ENCODE data around the gene PRTG. TPM values are rescaled to one million over a fixed set of nuclear protein-coding genes. Genes with fewer than 3 reads are reported as not detected.

PRTG gene
- total and polyA plus RNA-seq, 12 donors, result 0.29 to 1.9 (median 0.86) TPM

GRCh38 chr15:55770261-55770660 is 27.3 kb upstream of the PRTG start:
- no peak for ATAC-seq
- H3K4me3 ChIP-seq, result no peak overlapping the region
- no peak for TF ChIP-seq CTCF (IDR thresholded peaks at IDR 0.05)
- DNase-seq, result no peak
- H3K4me1 ChIP-seq, result no peaks in the 10 kb centered on the region
- H3K27ac ChIP-seq, result no peak overlapping the region
- peaks cover 0 to 3% (median 0%) of the 10 kb centered on the region in 7 donors for H3K27me3 ChIP-seq
- intact Hi-C loops (cut with DNase I), result loop anchor here in 1 of 10 donors (10.0 kb wide), 1 partner anchor 125 kb away; no protein-coding TSS in a partner anchor
- no peaks in the 10 kb centered on the region for H3K36me3 ChIP-seq
- WGBS, 2 donors, result 74 to 78% methylated on average over 4 of the region's 4 CpGs
- H3K9me3 ChIP-seq, result no peaks in the 10 kb centered on the region

GRCh38 chr15:55768670-55769185 is 25.8 kb upstream of the PRTG start:
- H3K9me3 ChIP-seq, result no peaks in the 10 kb centered on the region
- no peak overlapping the region for H3K4me3 ChIP-seq
- ATAC-seq, result no peak
- TF ChIP-seq CTCF (IDR thresholded peaks at IDR 0.05), result no peak
- no peaks in the 10 kb centered on the region for H3K36me3 ChIP-seq
- intact Hi-C loops (cut with DNase I), result no loop called here
- peaks cover 0 to 3% (median 0%) of the 10 kb centered on the region in 7 donors for H3K27me3 ChIP-seq
- H3K4me1 ChIP-seq, result no peaks in the 10 kb centered on the region
- no peak overlapping the region for H3K27ac ChIP-seq
- no peak for DNase-seq
- 80 to 82% methylated on average over 10 of the region's 10 CpGs for WGBS, 2 donors

GRCh38 chr15:55766676-55767075 is 23.7 kb upstream of the PRTG start:
- intact Hi-C loops (cut with DNase I), result no loop called here
- no peaks in the 10 kb centered on the region for H3K4me1 ChIP-seq
- H3K27me3 ChIP-seq, result peaks cover 0 to 3% (median 0%) of the 10 kb centered on the region in 7 donors
- no peak overlapping the region for H3K27ac ChIP-seq
- ATAC-seq, result no peak
- no peaks in the 10 kb centered on the region for H3K36me3 ChIP-seq
- H3K4me3 ChIP-seq, result no peak overlapping the region
- 79 to 87% methylated on average over 4 of the region's 4 CpGs for WGBS, 2 donors
- no peak for TF ChIP-seq CTCF (IDR thresholded peaks at IDR 0.05)
- H3K9me3 ChIP-seq, result no peaks in the 10 kb centered on the region
- DNase-seq, result no peak

- DNase-seq (no peak), ATAC-seq (no peak)
- TF ChIP-seq CTCF (IDR thresholded peaks at IDR 0.05), result no peak
- no peak overlapping the region for H3K4me3 ChIP-seq
- intact Hi-C loops (cut with DNase I), result no loop called here
- H3K9me3 ChIP-seq, result no peaks in the 10 kb centered on the region
- no peaks in the 10 kb centered on the region for H3K4me1 ChIP-seq
- H3K36me3 ChIP-seq, result no peaks in the 10 kb centered on the region
- 88 to 98% methylated on average over 6 of the region's 6 CpGs for WGBS, 2 donors
- no peak overlapping the region for H3K27ac ChIP-seq
- no peaks in the 10 kb centered on the region for H3K27me3 ChIP-seq
These were observed 21.4 kb upstream of the PRTG start for GRCh38 chr15:55764398-55764797.
